Activated T-helper 2 cell treated with anti-CD3 and anti-CD28 coated beads, Interferon-gamma antibody, Interleukin-2, Interleukin-4, amounts not matched to agents 10 μg/mL and 5 μg/mL and 100 μg/mL, durations not matched to agents 14 hours and 24 hours and 36 hours (primary cell): ENCODE data around the gene DGLUCY. TPM values are rescaled to one million over a fixed set of nuclear protein-coding genes. Genes with fewer than 3 reads are reported as not detected.
"Not testable (repeated sequence)": the region's sequence is repeated elsewhere in the genome, so short reads cannot be mapped to it uniquely, and the experiment has no call there.

Experiments
- DNase-seq: peaks from one replicate; pipeline ENCODE4 v3.0.0; 2021; ENCODE audit warnings: low spot score
- H3K27ac Mint-ChIP-seq: one replicate; pipeline ENCODE4 v1.8.0; 2021; ENCODE audit warnings: mixed read lengths
- H3K27me3 Mint-ChIP-seq: one replicate; pipeline ENCODE4 v1.8.0; 2021; ENCODE audit warnings: low read depth, mixed read lengths
- H3K36me3 Mint-ChIP-seq: one replicate; pipeline ENCODE4 v1.8.0; 2021; ENCODE audit warnings: low read depth, mixed read lengths
- H3K4me1 Mint-ChIP-seq: one replicate; pipeline ENCODE4 v1.8.0; 2021; ENCODE audit warnings: low read depth, mixed read lengths
- H3K4me3 Mint-ChIP-seq: one replicate; pipeline ENCODE4 v1.8.0; 2021; ENCODE audit warnings: low read depth, mild to moderate bottlenecking, moderate library complexity, mixed read lengths
- H3K9me3 Mint-ChIP-seq: one replicate; pipeline ENCODE4 v1.8.0; 2021; ENCODE audit warnings: mixed read lengths
- intact Hi-C: fragments of 100-400 bp; cut with micrococcal nuclease; formaldehyde crosslinking; loops from one replicate; pipeline ENCODE4 v1.15.1; 2023
- total RNA-seq: library from RNA; stranded (reverse); gene quantifications from 2 replicates; pipeline ENCODE4 v1.2.3, GENCODE V29; 2022

The DGLUCY gene
- total RNA-seq, 1 donor from 2014 or later = 48.5 TPM

DNA sequence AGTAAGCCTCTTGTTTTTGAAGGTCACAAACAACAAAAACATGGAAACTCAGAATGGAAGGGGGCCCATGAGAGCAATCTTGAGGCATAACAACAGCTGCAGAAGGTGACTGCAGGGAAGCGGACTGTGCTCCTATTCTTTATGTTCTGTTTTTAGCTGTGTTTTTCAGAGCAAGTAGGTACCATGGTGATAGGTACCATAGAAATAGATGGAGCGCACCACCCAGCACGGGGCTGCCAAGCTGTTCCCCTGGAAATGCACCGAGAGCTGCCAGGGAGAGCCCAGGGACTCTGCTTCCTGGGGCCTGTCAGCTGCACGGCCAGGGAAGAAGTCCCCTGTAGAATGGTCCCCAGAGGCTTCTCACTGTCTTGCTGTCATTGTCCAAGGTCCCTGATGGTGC, 32.8 kb downstream of the DGLUCY start:
- Mint-ChIP-seq H3K36me3 (peaks cover 63% of the 10 kb centered on the region), H3K4me1 (peaks cover 45% of the 10 kb centered on the region), H3K9me3 (no peaks in the 10 kb centered on the region), H3K27ac (no peak overlapping the region), H3K27me3 (no peaks in the 10 kb centered on the region), H3K4me3 (no peak overlapping the region)
- intact Hi-C loops = loop anchor here (10.0 kb wide), 1 partner anchor 242 kb away; no protein-coding TSS in a partner anchor
- no peak for DNase-seq

DNA sequence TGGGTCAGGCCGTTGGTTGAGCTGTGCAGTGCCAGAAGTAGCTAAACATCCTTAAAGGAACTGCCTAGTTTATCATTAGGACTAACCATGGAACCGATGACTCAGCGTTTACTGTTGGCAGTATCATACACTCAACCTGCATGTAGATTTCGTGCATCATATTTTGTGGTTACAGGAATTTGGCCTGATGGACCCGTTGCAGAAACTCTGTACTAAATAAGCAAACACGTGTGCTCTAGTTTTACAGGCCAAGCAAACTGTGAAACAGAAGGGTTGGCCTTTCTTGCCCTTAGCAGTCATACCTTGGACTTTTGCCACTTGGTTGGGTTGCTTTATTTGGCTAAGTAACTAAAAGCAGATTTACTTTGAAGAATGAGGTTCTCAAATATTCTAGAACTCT, 35.6 kb downstream of the DGLUCY start:
- no peak overlapping the region for H3K4me3 Mint-ChIP-seq
- intact Hi-C loops = loop anchor here (10.0 kb wide), 1 partner anchor 245 kb away; no protein-coding TSS in a partner anchor
- DNase-seq = no peak
- H3K9me3 Mint-ChIP-seq = no peaks in the 10 kb centered on the region
- peaks cover 27% of the 10 kb centered on the region for H3K4me1 Mint-ChIP-seq
- H3K27ac Mint-ChIP-seq = peak overlapping the region; percentile 7
- H3K36me3 Mint-ChIP-seq = peaks cover 55% of the 10 kb centered on the region
- H3K27me3 Mint-ChIP-seq = no peaks in the 10 kb centered on the region

DNA sequence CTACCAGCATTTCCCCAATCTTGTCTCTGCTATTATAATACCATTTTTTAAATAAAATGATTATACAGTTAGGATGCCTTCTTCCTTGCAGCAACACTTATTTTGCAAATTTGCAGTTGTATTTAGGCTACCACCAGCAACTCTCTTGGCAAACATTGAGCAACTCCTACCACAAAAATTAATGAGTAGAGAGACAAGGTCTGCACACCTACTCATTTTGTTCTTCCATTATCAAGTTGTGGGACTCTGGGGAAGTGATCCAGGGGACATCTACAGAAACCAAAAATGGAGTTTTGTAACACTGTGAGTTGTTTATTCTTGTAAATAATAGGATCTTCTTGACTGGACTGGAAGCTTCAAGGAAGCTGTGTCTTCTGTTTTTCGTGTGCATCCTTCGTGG, 38.6 kb downstream of the DGLUCY start:
- DNase-seq = no peak
- intact Hi-C loops = no loop called here
- peaks cover 46% of the 10 kb centered on the region for H3K36me3 Mint-ChIP-seq
- peaks cover 17% of the 10 kb centered on the region for H3K4me1 Mint-ChIP-seq
- H3K27ac Mint-ChIP-seq = no peak overlapping the region
- no peaks in the 10 kb centered on the region for H3K27me3 Mint-ChIP-seq
- H3K4me3 Mint-ChIP-seq = no peak overlapping the region
- no peaks in the 10 kb centered on the region for H3K9me3 Mint-ChIP-seq

DNA sequence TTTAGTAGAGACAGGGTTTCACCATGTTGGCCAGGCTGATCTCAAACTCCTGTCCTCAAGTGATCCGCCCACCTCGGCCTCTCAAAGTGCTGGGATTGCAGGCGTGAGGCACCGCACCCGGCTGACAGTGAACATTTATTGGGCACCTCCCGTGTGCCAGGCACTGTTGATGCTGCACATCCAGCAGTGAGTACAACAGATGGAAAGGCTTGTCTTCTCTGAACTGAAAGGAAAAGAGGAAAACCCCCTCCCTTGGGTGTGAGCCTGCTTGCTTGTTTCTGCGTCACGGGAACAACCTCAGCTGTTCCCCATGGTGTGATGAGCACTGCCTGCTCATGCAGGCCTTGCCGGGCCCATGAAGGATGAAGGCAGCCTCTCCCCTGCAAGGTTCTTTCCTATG, 39.5 kb downstream of the DGLUCY start:
- H3K9me3 Mint-ChIP-seq = no peaks in the 10 kb centered on the region
- H3K4me1 Mint-ChIP-seq = peaks cover 17% of the 10 kb centered on the region
- DNase-seq = no peak
- H3K36me3 Mint-ChIP-seq = peaks cover 52% of the 10 kb centered on the region
- no peaks in the 10 kb centered on the region for H3K27me3 Mint-ChIP-seq
- intact Hi-C loops = no loop called here
- no peak overlapping the region for H3K4me3 Mint-ChIP-seq
- H3K27ac Mint-ChIP-seq = no peak overlapping the region

DNA sequence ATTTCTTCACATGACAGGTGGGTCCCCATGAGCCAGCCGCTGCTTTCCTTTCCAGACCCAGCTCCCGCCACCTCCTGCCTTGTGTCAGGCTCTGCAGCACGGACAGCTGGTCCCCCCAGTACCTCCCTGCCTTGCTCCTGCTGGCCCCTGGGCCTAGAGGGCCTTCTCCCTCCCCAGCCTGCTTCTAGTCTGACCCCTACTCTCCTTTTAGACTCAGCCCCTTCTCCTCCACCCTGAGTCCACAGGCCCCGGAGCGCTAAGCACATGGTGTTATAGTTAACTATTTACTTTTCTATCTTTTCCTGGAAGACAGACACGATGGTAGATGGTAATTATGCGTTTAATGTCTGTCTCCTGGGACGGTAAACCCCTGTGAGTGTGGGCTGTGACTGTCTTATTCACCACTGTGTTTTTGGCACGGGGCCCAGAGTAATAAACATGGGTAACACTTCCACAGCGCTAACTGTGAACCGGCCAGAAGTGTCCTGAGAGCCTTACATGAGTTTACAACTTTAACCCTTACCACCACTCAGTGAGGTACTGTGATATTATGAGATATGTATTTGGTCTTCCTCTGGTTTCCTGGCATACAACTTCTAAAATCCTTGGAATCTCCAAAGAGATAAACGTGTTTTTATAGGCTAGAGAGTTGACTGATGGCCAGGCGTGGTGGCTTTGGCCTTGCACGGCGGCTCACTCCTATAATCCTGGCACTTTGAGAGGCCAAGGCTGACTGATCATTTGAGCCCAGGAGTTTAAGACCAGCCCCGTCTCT, 41.2 kb downstream of the DGLUCY start:
- Mint-ChIP-seq H3K4me1 (peaks cover 14% of the 10 kb centered on the region), H3K27me3 (no peaks in the 10 kb centered on the region), H3K9me3 (no peaks in the 10 kb centered on the region), H3K27ac (no peak overlapping the region), H3K4me3 (no peak overlapping the region), H3K36me3 (peaks cover 51% of the 10 kb centered on the region)
- DNase-seq = no peak
- intact Hi-C loops = no loop called here

DNA sequence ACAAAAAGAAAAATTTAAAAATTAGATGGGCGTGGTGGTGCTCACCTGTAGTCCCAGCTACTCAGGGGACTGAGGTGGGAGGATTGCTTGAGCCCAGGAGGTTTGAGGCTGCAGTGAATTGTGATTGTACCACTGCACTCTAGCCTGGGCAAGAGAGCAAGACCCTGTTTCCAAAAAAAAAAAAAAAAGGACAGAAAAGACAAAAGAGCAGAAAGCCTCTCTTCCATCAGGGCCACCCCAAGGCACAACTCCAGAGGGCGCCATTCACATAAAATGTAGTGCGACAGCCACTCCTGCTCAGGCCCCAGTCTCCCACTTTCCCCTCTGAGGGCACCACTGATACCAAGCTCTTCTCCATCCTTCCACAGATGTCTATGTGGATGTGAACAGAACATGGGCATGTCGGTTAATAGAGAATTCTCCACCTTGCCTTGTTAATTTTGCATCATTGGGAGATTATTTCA, 41.8 kb downstream of the DGLUCY start:
- H3K27me3 Mint-ChIP-seq = no peaks in the 10 kb centered on the region
- no peaks in the 10 kb centered on the region for H3K9me3 Mint-ChIP-seq
- H3K4me3 Mint-ChIP-seq = no peak overlapping the region
- peaks cover 14% of the 10 kb centered on the region for H3K4me1 Mint-ChIP-seq
- peaks cover 57% of the 10 kb centered on the region for H3K36me3 Mint-ChIP-seq
- no peak overlapping the region for H3K27ac Mint-ChIP-seq
- intact Hi-C loops = no loop called here
- DNase-seq = no peak

DNA sequence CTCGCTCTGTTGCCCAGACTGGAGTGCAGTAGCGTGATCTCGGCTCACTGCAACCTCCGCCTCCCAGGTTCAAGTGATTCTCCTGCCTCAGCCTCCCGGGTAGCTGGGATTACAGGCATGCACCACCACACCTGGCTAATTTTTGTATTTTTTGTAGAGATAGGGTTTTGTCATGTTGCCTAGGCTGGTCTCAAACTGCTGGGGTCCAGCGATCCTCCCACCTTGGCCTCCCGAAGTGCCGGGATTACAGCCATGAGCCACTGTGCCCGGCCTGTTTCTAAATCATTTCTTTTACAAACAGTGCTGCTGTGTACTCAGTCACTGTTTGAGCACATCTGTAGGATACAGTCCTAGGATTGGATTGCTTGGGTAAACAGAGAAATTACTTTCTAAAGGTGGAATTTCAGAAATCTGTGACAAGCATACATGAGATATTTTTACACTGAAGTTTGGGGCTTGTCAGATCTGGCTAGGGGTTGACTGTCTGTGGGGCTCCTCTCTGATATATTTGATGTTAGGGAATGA, 42.3 kb downstream of the DGLUCY start:
- H3K27ac Mint-ChIP-seq, H3K9me3 Mint-ChIP-seq, H3K4me3 Mint-ChIP-seq, H3K27me3 Mint-ChIP-seq, DNase-seq, intact Hi-C loops: not testable (repeated sequence)
- Mint-ChIP-seq H3K4me1 (peaks cover 12% of the 10 kb centered on the region), H3K36me3 (peaks cover 58% of the 10 kb centered on the region)

DNA sequence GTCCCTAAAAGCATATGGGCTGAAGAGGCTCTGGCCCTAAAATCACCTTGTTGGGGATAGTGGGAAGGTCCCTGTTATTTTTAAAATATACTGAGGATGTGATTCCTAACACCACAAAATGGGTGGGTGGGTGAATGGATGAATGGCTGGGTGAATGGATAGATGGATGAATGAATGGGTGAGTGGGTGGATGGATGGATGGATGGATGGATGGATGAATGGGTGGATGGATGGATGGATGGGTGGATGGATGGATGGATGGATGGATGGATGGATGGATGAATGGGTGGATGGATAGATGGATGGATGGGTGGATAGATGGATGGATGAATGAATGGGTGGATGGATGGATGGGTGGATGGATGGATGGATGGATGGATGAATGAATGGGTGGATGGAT, 43.0 kb downstream of the DGLUCY start:
- Mint-ChIP-seq H3K36me3 (peaks cover 64% of the 10 kb centered on the region), H3K4me1 (peaks cover 12% of the 10 kb centered on the region)
- H3K27ac Mint-ChIP-seq, DNase-seq, H3K4me3 Mint-ChIP-seq, H3K27me3 Mint-ChIP-seq, H3K9me3 Mint-ChIP-seq, intact Hi-C loops: not testable (repeated sequence)

DNA sequence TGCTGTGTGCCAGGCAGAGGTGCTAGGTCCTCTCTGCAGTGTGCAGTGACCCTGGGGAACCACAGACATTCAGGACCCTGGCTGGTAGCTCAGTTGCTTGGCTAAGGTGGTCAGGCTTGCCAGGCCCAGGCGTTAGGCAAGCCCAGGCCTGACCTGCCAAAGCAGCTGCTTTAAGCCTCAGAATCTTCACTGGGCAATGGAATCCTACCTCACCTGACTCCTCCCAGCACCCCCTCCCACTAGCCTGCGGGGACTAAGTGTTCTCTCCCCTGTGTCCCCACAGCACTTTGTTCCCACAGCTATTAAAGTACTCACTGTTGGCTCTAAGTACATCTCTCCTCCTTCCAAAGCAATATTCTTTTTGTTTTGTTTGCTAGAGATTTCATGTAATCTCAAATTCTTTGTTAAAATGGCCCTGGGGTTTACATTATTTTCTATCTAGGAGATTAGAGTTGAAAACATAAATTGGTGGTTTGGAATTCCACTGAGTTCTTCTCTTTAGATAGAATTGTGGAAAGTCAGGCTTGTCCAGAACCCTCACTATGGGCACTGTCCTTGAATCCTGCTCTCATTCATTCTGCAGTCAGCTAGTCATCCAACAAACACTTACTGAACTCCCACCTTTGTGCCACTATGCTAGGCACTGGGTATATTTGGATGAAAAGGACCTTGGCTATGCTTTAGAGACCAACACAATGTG, 44.4 kb downstream of the DGLUCY start:
- Mint-ChIP-seq H3K9me3 (no peaks in the 10 kb centered on the region), H3K36me3 (peaks cover 63% of the 10 kb centered on the region), H3K27ac (no peak overlapping the region), H3K27me3 (no peaks in the 10 kb centered on the region), H3K4me1 (peaks cover 6% of the 10 kb centered on the region), H3K4me3 (no peak overlapping the region)
- DNase-seq = no peak
- intact Hi-C loops = no loop called here

DNA sequence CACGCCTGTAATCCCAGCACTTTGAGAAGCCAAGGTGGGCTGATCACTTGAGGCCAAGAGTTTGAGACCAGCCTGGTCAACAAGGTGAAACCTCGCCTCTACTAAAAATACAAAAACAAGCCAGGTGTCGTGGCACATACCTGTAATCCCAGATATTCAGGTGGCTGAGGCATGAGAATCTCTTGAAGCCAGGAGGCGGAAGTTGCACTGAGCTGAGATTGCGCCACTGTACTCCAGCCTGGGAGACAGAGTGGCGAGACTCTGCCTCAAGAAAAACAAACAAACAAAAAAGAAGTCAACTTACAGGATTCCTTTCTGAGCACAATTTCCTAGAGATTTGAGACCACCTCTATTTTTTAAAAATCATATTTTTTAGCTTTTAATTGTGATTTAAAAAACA, 45.3 kb downstream of the DGLUCY start:
- DNase-seq = no peak
- H3K36me3 Mint-ChIP-seq = peaks cover 67% of the 10 kb centered on the region
- peaks cover 6% of the 10 kb centered on the region for H3K4me1 Mint-ChIP-seq
- intact Hi-C loops = no loop called here
- no peaks in the 10 kb centered on the region for H3K9me3 Mint-ChIP-seq
- no peak overlapping the region for H3K27ac Mint-ChIP-seq
- H3K27me3 Mint-ChIP-seq = no peaks in the 10 kb centered on the region
- H3K4me3 Mint-ChIP-seq = no peak overlapping the region

DNA sequence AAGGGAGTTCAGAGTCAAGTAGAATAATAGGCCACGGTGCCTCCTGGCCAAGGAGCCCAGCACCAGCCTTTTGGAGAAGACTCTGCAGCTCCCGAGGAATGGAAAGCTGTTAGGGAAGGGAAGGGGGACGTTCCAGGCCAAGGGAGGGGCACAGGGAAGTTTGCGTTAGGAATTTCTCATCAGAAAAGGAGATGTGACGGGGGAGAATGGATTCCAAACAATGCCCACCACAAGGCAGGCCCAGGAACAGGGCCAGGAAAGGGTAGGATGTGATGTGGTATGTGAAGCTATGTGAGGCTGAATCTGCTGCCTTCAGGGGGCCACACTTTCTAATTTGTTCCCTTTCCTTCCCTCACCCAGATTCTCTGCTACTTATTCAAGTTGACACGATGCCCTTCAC, 46.0 kb downstream of the DGLUCY start:
- Mint-ChIP-seq H3K9me3 (no peaks in the 10 kb centered on the region), H3K4me1 (peaks cover 5% of the 10 kb centered on the region), H3K27me3 (no peaks in the 10 kb centered on the region), H3K36me3 (peaks cover 71% of the 10 kb centered on the region), H3K4me3 (no peak overlapping the region), H3K27ac (no peak overlapping the region)
- no peak for DNase-seq
- intact Hi-C loops = no loop called here

DNA sequence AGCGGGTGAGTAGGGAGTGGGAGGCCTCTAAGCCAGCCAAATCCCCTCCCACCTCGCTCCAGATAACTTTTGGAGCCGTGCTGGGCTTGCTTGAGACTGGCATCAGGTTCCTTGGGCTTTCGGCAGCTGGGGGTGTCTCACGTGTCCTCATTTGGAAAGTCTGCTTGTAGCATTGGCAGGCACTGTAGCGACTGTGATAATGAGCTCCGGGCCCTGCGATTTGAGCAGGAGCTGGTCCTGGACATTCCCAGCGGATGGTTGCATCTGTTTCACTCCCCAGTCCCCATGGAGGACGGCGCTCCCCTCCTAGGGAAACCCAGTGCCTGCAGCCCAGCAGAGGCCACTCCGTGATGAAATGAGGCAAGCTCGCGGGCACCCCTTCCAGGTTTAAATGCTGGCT, 49.4 kb downstream of the DGLUCY start:
- Mint-ChIP-seq H3K4me1 (no peaks in the 10 kb centered on the region), H3K9me3 (no peaks in the 10 kb centered on the region), H3K36me3 (peaks cover 69% of the 10 kb centered on the region), H3K27me3 (no peaks in the 10 kb centered on the region), H3K27ac (no peak overlapping the region), H3K4me3 (no peak overlapping the region)
- DNase-seq = no peak
- intact Hi-C loops = no loop called here

DNA sequence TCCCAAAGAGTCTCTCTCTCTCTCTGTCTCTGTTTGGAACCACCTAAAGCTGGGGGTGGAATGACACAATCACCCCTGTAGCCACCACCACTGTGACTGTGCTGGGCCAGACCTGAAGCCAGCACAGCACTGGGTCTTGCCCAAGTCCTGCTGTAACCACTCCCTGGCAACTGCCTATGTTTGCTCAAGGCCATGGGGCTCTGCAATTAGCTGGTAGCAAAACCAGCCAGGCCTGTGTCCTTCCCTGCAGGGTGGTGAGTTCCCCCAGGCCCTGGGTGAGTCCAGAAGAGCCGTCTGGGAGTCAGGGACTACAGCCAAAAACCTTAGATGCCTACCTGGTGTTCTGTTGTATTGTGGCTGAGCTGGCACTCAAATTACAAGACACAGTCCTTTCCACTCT, 50.8 kb downstream of the DGLUCY start:
- Mint-ChIP-seq H3K9me3 (no peaks in the 10 kb centered on the region), H3K4me3 (no peak overlapping the region), H3K4me1 (no peaks in the 10 kb centered on the region), H3K36me3 (peaks cover 69% of the 10 kb centered on the region), H3K27me3 (no peaks in the 10 kb centered on the region), H3K27ac (no peak overlapping the region)
- DNase-seq = no peak
- intact Hi-C loops = no loop called here
